HFFc6 (cell line): ENCODE measurements around the gene LAMC3. TPM values are rescaled to one million over a fixed set of nuclear protein-coding genes. Genes with fewer than 3 reads are reported as not detected.
"Not testable (repeated sequence)": the region's sequence is repeated elsewhere in the genome, so short reads cannot be mapped to it uniquely, and the experiment has no call there.

Source experiments
- DNase-seq: peaks from one replicate; pipeline ENCODE4 v3.0.0-alpha.2; 2018
- H3K27ac Mint-ChIP-seq: 2 replicates; pipeline ENCODE4 v1.8.0; 2020; ENCODE audit warnings: mild to moderate bottlenecking, mixed read lengths
- H3K27me3 Mint-ChIP-seq: 2 replicates; pipeline ENCODE4 v1.8.0; 2021; ENCODE audit warnings: mild to moderate bottlenecking, moderate library complexity, mixed read lengths; ENCODE audit not compliant: insufficient read depth
- H3K36me3 Mint-ChIP-seq: 2 replicates; pipeline ENCODE4 v1.8.0; 2021; ENCODE audit warnings: low read depth, mixed read lengths
- H3K4me1 Mint-ChIP-seq: 2 replicates; pipeline ENCODE4 v1.8.0; 2020; ENCODE audit warnings: low read depth, mixed read lengths
- H3K4me3 Mint-ChIP-seq: 2 replicates; pipeline ENCODE4 v1.8.0; 2020; ENCODE audit warnings: mild to moderate bottlenecking, moderate library complexity, mixed read lengths
- H3K9me3 Mint-ChIP-seq: 2 replicates; pipeline ENCODE4 v1.8.0; 2020; ENCODE audit warnings: mild to moderate bottlenecking, mixed read lengths
- total RNA-seq, 6 experiments: library from RNA; stranded (reverse); fragmentation: NEBNext Ultra II Directional; extraction: Animal tissue kit (Norgen Biotek cat#: 25700); gene quantifications; 2 replicates in 1 of 6; 3 replicates in 5 of 6; pipeline ENCODE4 v1.2.3, GENCODE V29; 2021
- TF ChIP-seq, protein P1 (sequence below): fragments of 200-600 bp; sonication (generic); IDR thresholded peaks from 2 replicates; pipeline ENCODE4 v1.5.0; 2021; ENCODE audit warnings: antibody characterized with exemption, mild to moderate bottlenecking

Gene LAMC3
- total RNA-seq, 6 experiments from 2014 or later = not detected

DNA sequence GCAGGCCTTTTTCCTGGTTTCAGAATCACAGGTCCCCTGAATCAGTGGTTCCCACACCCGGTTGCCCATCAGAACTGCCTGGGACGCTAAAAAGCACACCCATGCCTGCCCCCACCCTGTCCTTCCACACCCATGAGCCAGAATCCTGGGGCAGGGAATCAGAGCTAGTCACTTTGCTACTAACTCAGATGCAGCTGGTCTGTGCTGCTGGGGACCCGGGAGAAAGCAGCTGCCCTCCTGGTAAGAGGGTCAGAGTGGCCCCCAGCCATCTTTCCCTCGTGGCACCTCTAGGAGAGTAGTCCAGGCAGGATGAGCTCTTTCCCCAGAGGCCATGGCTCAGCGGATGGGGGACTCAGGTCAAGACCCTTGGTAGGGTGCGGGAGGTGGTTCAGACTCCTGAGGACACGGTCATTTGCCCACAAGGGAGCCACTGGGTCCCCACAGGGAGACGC is 105.1 kb downstream of the LAMC3 start:
- no peak for DNase-seq
- Mint-ChIP-seq H3K4me1 (peaks cover 11% of the 10 kb centered on the region; the same call in 1 of the 2 replicates), H3K9me3 (no peaks in the 10 kb centered on the region), H3K27ac (no peak overlapping the region), H3K4me3 (no peak overlapping the region), H3K27me3 (peaks cover 31% of the 10 kb centered on the region), H3K36me3 (no peaks in the 10 kb centered on the region)
- TF ChIP-seq, protein P1, sequence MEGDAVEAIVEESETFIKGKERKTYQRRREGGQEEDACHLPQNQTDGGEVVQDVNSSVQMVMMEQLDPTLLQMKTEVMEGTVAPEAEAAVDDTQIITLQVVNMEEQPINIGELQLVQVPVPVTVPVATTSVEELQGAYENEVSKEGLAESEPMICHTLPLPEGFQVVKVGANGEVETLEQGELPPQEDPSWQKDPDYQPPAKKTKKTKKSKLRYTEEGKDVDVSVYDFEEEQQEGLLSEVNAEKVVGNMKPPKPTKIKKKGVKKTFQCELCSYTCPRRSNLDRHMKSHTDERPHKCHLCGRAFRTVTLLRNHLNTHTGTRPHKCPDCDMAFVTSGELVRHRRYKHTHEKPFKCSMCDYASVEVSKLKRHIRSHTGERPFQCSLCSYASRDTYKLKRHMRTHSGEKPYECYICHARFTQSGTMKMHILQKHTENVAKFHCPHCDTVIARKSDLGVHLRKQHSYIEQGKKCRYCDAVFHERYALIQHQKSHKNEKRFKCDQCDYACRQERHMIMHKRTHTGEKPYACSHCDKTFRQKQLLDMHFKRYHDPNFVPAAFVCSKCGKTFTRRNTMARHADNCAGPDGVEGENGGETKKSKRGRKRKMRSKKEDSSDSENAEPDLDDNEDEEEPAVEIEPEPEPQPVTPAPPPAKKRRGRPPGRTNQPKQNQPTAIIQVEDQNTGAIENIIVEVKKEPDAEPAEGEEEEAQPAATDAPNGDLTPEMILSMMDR = no peak

DNA sequence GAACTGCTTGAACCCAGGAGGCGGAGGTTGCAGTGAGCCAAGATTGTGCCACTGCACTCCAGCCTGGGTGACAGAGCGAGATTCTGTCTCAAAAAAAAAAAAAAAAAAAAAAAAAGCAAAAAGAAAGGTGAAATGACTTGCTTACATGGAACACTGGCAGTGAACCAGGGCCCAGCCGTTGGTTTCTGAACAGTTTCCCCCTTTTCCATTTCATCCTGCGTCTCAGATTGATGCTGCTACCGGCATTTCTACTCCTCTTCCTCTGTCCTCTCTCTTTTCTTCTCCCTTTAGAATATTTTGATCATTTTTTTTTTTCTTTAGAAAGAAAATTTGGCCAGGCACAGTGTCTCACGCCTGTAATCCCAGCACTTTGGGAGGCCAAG is 106.4 kb downstream of the LAMC3 start:
- not testable (repeated sequence) for DNase-seq, H3K4me3 Mint-ChIP-seq, H3K27ac Mint-ChIP-seq, H3K9me3 Mint-ChIP-seq, H3K36me3 Mint-ChIP-seq
- peaks cover 39% of the 10 kb centered on the region for H3K27me3 Mint-ChIP-seq
- H3K4me1 Mint-ChIP-seq = peaks cover 11% of the 10 kb centered on the region; the same call in 1 of the 2 replicates

DNA sequence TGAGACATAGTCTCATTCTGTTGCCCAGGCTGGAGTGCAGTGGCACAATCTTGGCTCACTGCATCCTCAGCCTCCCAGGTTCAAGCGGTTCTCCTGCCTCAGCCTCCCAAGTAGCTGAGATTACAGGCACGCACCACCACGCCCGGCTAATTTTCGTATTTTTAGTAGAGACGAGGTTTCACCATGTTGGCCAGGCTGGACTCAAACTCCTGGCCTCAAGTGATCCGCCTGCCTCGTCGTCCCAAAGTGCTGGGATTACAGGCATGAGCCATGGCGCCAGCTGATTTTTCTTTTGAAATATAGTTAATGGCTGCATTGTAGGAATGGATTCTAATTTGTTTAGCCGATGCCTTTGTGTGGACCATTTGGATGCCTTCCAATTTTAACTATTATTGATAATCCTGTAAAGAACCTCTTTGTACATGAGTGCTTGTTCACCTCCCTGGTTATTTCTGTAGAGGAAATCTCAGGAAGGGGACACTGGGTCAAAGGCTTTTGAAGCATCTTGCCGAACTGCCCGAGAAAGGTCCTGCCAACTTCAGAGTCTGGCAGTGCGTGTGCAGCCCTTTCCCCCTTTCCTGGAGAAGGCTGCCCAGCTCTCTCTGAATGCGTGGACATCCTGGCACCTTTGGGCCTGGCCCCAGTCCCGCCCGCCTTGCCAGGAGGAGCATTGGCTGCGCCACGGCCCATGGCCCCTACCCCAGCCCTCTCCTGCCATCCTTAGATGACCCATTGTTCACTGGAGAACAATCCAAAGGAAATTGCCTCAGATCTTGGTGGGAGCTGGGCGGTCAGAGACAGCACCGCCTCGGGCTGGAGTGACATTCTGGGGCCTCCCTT is 107.5 kb downstream of the LAMC3 start:
- no peak for DNase-seq
- TF ChIP-seq, protein P1 = no peak
- no peaks in the 10 kb centered on the region for H3K9me3 Mint-ChIP-seq

GRCh38 chr9:131117121-131117761 is 108.3 kb downstream of the LAMC3 start:
- no peak overlapping the region for H3K27ac Mint-ChIP-seq
- DNase-seq = no peak
- H3K4me3 Mint-ChIP-seq = no peak overlapping the region
- H3K36me3 Mint-ChIP-seq = no peaks in the 10 kb centered on the region
- H3K4me1 Mint-ChIP-seq = 0 out of 2 replicates have a peak, but pooled peaks cover 5% of the 10 kb centered on the region
- TF ChIP-seq, protein P1 = no peak
- H3K27me3 Mint-ChIP-seq = peaks cover 45% of the 10 kb centered on the region
- H3K9me3 Mint-ChIP-seq = no peaks in the 10 kb centered on the region

More for the DNA sequence above, 107.5 kb downstream of the LAMC3 start:
- H3K27me3 Mint-ChIP-seq = peaks cover 42% of the 10 kb centered on the region
- H3K4me1 Mint-ChIP-seq = peaks cover 6% of the 10 kb centered on the region; the same call in 1 of the 2 replicates
- H3K36me3 Mint-ChIP-seq = no peaks in the 10 kb centered on the region
- no peak overlapping the region for H3K4me3 Mint-ChIP-seq
- H3K27ac Mint-ChIP-seq = no peak overlapping the region

DNA sequence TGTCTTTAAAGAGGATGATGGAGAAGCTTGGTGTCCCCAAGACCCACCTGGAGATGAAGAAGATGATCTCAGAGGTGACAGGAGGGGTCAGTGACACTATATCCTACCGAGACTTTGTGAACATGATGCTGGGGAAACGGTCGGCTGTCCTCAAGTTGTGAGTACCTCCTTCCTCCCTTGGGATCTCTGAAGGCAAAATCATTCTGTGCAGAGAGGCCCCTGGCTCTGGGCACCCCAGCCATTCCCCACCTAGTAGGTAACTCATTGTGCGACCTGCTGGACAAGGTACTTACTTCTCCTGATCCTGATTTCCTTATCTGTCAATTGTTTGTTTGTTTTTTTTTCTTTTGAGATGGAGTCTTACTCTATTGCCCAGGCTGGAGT is 108.8 kb downstream of the LAMC3 start:
- Mint-ChIP-seq H3K4me3 (no peak overlapping the region), H3K27ac (no peak overlapping the region), H3K27me3 (peaks cover 40% of the 10 kb centered on the region), H3K9me3 (no peaks in the 10 kb centered on the region), H3K36me3 (no peaks in the 10 kb centered on the region), H3K4me1 (no peaks in the 10 kb centered on the region)
- DNase-seq = no peak
- TF ChIP-seq, protein P1 = no peak

GRCh38 chr9:131119600-131119999 is 110.6 kb downstream of the LAMC3 start:
- H3K27me3 Mint-ChIP-seq = peaks cover 38% of the 10 kb centered on the region
- TF ChIP-seq, protein P1 = no peak
- no peak overlapping the region for H3K4me3 Mint-ChIP-seq
- no peak overlapping the region for H3K27ac Mint-ChIP-seq
- H3K36me3 Mint-ChIP-seq = no peaks in the 10 kb centered on the region
- no peak for DNase-seq
- no peaks in the 10 kb centered on the region for H3K4me1 Mint-ChIP-seq
- H3K9me3 Mint-ChIP-seq = no peaks in the 10 kb centered on the region
